ENCODE results near the gene STK24.

Gene STK24

GRCh38 chr13:98493042-98493712, 83.7 kb downstream of the STK24 start:
- FAIRE-seq, result no peak
- DNase-seq (ENCODE audit: low spot score), result no peak

- no peak for FAIRE-seq
- DNase-seq (ENCODE audit: low spot score), result no peak
These were observed 84.4 kb downstream of the STK24 start for GRCh38 chr13:98492335-98493041.

- FAIRE-seq, result no peak
- no peak for DNase-seq (ENCODE audit: low spot score)
These were observed 86.0 kb downstream of the STK24 start for GRCh38 chr13:98490866-98491265.

GRCh38 chr13:98490195-98490836, 86.6 kb downstream of the STK24 start:
- no peak for DNase-seq (ENCODE audit: low spot score)
- FAIRE-seq, result no peak

- FAIRE-seq (no peak), DNase-seq (ENCODE audit: low spot score) (no peak)
These were observed 87.3 kb downstream of the STK24 start for GRCh38 chr13:98489446-98490194.

GRCh38 chr13:98488736-98489135, 88.2 kb downstream of the STK24 start:
- FAIRE-seq (no peak), DNase-seq (ENCODE audit: low spot score) (no peak)

GRCh38 chr13:98487522-98487921, 89.4 kb downstream of the STK24 start:
- no peak for DNase-seq (ENCODE audit: low spot score)
- no peak for FAIRE-seq

GRCh38 chr13:98487016-98487415, 89.9 kb downstream of the STK24 start:
- FAIRE-seq (no peak), DNase-seq (ENCODE audit: low spot score) (no peak)

- DNase-seq (ENCODE audit: low spot score) (no peak), FAIRE-seq (no peak)
These were observed 90.5 kb downstream of the STK24 start for GRCh38 chr13:98486412-98486811.

- FAIRE-seq (no peak), DNase-seq (ENCODE audit: low spot score) (no peak)
These were observed 91.3 kb downstream of the STK24 start for GRCh38 chr13:98485561-98485960.

GRCh38 chr13:98484289-98485219, 92.4 kb downstream of the STK24 start:
- DNase-seq (ENCODE audit: low spot score) (peak; percentile 86), FAIRE-seq (no peak)

GRCh38 chr13:98483601-98484288, 93.2 kb downstream of the STK24 start:
- DNase-seq (ENCODE audit: low spot score), result no peak
- no peak for FAIRE-seq

- DNase-seq (ENCODE audit: low spot score) (no peak), FAIRE-seq (no peak)
These were observed 94.1 kb downstream of the STK24 start for GRCh38 chr13:98482476-98483444.

- FAIRE-seq (no peak), DNase-seq (ENCODE audit: low spot score) (no peak)
These were observed 95.7 kb downstream of the STK24 start for GRCh38 chr13:98480915-98481877.

GRCh38 chr13:98479496-98480003, 97.4 kb downstream of the STK24 start:
- DNase-seq (ENCODE audit: low spot score) (no peak), FAIRE-seq (no peak)

GRCh38 chr13:98478189-98479129, 98.4 kb downstream of the STK24 start:
- DNase-seq (ENCODE audit: low spot score) (peak; percentile 16), FAIRE-seq (no peak)

Data from urothelium cell line (cell line).